Mucosa of descending colon (tissue), 3 donors: ENCODE measurements around the gene RFK. TPM values are rescaled to one million over a fixed set of nuclear protein-coding genes. Genes with fewer than 3 reads are reported as not detected.

Experiments used
- ATAC-seq: fragments of 200-7000 bp; cut with Tn5 transposase; one replicate; pipeline ENCODE4 v1.9.1; 2020; ENCODE audit warnings: mild to moderate bottlenecking, moderate library complexity
- DNase-seq, 3 donors: peaks; one replicate each; pipeline ENCODE4 v3.0.0-alpha.2; 2020
- H3K36me3 ChIP-seq: fragments of 200-600 bp; one replicate; pipeline ENCODE4 v1.8.0; 2021; ENCODE audit warnings: low read depth, mild to moderate bottlenecking
- H3K4me1 ChIP-seq: fragments of 200-600 bp; one replicate; pipeline ENCODE4 v1.8.0; 2021; ENCODE audit warnings: low read depth, mild to moderate bottlenecking
- H3K4me3 ChIP-seq: fragments of 200-600 bp; one replicate; pipeline ENCODE4 v1.8.0; 2021; ENCODE audit warnings: mild to moderate bottlenecking
- H3K9me3 ChIP-seq: fragments of 200-600 bp; one replicate; pipeline ENCODE4 v1.8.0; 2021; ENCODE audit warnings: mild to moderate bottlenecking
- intact Hi-C, 2 donors: fragments of 100-400 bp; cut with DNase I in 1 of 2; cut with micrococcal nuclease in 1 of 2; formaldehyde crosslinking; loops; one replicate each; pipeline versions ENCODE4 v1.11.0 to v1.11.1; 2022; cut with DNase I, micrococcal nuclease
- total RNA-seq, 3 donors: library from RNA; stranded (reverse); fragmentation: NEBNext Ultra II Directional in 2 of 3; extraction: Animal tissue kit (Norgen Biotek cat#: 25700) in 2 of 3; gene quantifications; one replicate each; pipeline versions ENCODE4 v1.2.1 to v1.2.4, GENCODE V29; 2021 to 2023
- TF ChIP-seq, protein P1 (sequence below): fragments of 200-600 bp; IDR thresholded peaks from one replicate; pipeline ENCODE4 v1.8.0; 2022; ENCODE audit warnings: antibody characterized with exemption, mild to moderate bottlenecking
- donor health status: DM: no; HTN: no; CAD: no; lungs with moderate emphysema.
- donor health status: DM: no; HTN: no; CAD: no.
- donor health status: DM: no; HTN: yes; CAD: no.

The RFK gene
- total RNA-seq, 3 donors from 2014 or later: 55.6 to 86.2 (median 80.8) TPM

- intact Hi-C loops: no loop called here
- H3K4me1 ChIP-seq: peaks cover 11% of the 10 kb centered on the region
- no peak overlapping the region for H3K4me3 ChIP-seq
- H3K9me3 ChIP-seq: no peaks in the 10 kb centered on the region
- no peaks in the 10 kb centered on the region for H3K36me3 ChIP-seq
- TF ChIP-seq, protein P1, sequence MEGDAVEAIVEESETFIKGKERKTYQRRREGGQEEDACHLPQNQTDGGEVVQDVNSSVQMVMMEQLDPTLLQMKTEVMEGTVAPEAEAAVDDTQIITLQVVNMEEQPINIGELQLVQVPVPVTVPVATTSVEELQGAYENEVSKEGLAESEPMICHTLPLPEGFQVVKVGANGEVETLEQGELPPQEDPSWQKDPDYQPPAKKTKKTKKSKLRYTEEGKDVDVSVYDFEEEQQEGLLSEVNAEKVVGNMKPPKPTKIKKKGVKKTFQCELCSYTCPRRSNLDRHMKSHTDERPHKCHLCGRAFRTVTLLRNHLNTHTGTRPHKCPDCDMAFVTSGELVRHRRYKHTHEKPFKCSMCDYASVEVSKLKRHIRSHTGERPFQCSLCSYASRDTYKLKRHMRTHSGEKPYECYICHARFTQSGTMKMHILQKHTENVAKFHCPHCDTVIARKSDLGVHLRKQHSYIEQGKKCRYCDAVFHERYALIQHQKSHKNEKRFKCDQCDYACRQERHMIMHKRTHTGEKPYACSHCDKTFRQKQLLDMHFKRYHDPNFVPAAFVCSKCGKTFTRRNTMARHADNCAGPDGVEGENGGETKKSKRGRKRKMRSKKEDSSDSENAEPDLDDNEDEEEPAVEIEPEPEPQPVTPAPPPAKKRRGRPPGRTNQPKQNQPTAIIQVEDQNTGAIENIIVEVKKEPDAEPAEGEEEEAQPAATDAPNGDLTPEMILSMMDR: no peak
- ATAC-seq (no peak), DNase-seq (no peak)
Observed at GRCh38 chr9:76404401-76404800, 10.2 kb upstream of the RFK start.

GRCh38 chr9:76403352-76403751 is 9.1 kb upstream of the RFK start:
- H3K9me3 ChIP-seq: no peaks in the 10 kb centered on the region
- no peak overlapping the region for H3K4me3 ChIP-seq
- H3K4me1 ChIP-seq: peaks cover 11% of the 10 kb centered on the region
- H3K36me3 ChIP-seq: no peaks in the 10 kb centered on the region
- intact Hi-C loops: no loop called here
- TF ChIP-seq, protein P1: peak; percentile 36
- DNase-seq (peak in 1 of 3 donors; percentile 28), ATAC-seq (peak; percentile 69)

GRCh38 chr9:76401580-76402354 is 7.5 kb upstream of the RFK start:
- no peaks in the 10 kb centered on the region for H3K36me3 ChIP-seq
- peaks cover 11% of the 10 kb centered on the region for H3K4me1 ChIP-seq
- H3K9me3 ChIP-seq: no peaks in the 10 kb centered on the region
- DNase-seq (peak in 1 of 3 donors; percentile 34), ATAC-seq (peak; percentile 89)
- no peak overlapping the region for H3K4me3 ChIP-seq
- intact Hi-C loops: no loop called here
- TF ChIP-seq, protein P1: no peak

GRCh38 chr9:76401176-76401575 is 7.0 kb upstream of the RFK start:
- ATAC-seq: peak; percentile 47

DNA sequence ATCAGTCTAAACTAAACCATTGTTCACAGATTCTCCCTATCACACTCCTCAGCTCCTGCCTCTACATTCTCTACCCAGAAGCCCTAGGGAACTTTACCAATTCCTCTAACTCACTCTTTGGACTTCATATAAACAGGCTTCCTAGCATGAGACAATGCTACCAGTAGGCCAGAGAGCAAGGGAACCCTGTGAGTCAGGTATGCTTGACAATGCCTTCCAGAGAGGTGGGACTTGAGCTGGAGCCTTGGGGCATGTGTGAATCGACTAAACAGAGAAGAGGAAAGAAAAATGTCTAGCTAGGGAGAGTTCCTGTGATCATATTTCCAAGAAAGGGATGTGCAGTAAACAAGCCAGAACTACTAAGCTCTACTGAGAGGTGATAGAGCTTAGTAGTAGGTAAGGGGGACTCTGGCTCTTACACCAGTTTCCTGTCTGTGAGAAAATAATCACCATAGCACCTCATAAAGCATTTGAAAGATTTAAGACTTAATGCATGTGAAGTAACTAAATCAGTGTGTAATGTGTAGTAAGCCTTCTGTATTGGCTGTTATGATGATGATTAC is 6.4 kb upstream of the RFK start:
- peaks cover 14% of the 10 kb centered on the region for H3K4me1 ChIP-seq
- no peaks in the 10 kb centered on the region for H3K9me3 ChIP-seq
- TF ChIP-seq, protein P1: no peak
- intact Hi-C loops: no loop called here
- no peak for DNase-seq
- H3K36me3 ChIP-seq: no peaks in the 10 kb centered on the region
- H3K4me3 ChIP-seq: no peak overlapping the region
- ATAC-seq: peak; percentile 36

More at GRCh38 chr9:76401176-76401575, 7.0 kb upstream of the RFK start:
- no peak for DNase-seq
- intact Hi-C loops: no loop called here
- TF ChIP-seq, protein P1: no peak
- Histone ChIP-seq H3K36me3 (no peaks in the 10 kb centered on the region), H3K4me1 (peaks cover 11% of the 10 kb centered on the region), H3K4me3 (no peak overlapping the region), H3K9me3 (no peaks in the 10 kb centered on the region)
